Stimulated activated CD4-positive, alpha-beta T cell treated with anti-CD3 and anti-CD28 coated beads, Interleukin-1b, Interleukin-23, amount 100 ng/mL, for 1 hour (primary cell): ENCODE results near the gene RACGAP1.

ENCODE experiments used
- DNase-seq, 2 donors: peaks; one replicate each; pipeline ENCODE4 v3.0.0-alpha.2; 2020; ENCODE audit warnings: low read depth in 2 of 2

Gene RACGAP1

GRCh38 chr12:49968471-49968870 lies 56.8 kb downstream of the RACGAP1 start:
- DNase-seq, result no peak

GRCh38 chr12:49967777-49968250 lies 57.5 kb downstream of the RACGAP1 start:
- no peak for DNase-seq

GRCh38 chr12:49967042-49967776 lies 58.1 kb downstream of the RACGAP1 start:
- DNase-seq, result peak; percentile 81 to 96

- no peak for DNase-seq
Observed at GRCh38 chr12:49966511-49967041, 58.7 kb downstream of the RACGAP1 start.

GRCh38 chr12:49965836-49966235 lies 59.5 kb downstream of the RACGAP1 start:
- DNase-seq, result no peak

- DNase-seq, result no peak
Observed at GRCh38 chr12:49964849-49965624, 60.3 kb downstream of the RACGAP1 start.

GRCh38 chr12:49963976-49964815 lies 61.1 kb downstream of the RACGAP1 start:
- no peak for DNase-seq

GRCh38 chr12:49962861-49963765 lies 62.2 kb downstream of the RACGAP1 start:
- DNase-seq, result no peak

GRCh38 chr12:49961993-49962764 lies 63.1 kb downstream of the RACGAP1 start:
- no peak for DNase-seq

GRCh38 chr12:49961111-49961922 lies 64.0 kb downstream of the RACGAP1 start, which contains the start of gene AQP5:
TSS of gene AQP5 (plus strand) at chr12:49961872. CDS start at chr12:49962018, 146 bp downstream.
- no peak for DNase-seq

- DNase-seq, result no peak
Observed at GRCh38 chr12:49960474-49961110, 64.7 kb downstream of the RACGAP1 start.

GRCh38 chr12:49959685-49960473 lies 65.4 kb downstream of the RACGAP1 start:
- DNase-seq, result no peak

- DNase-seq, result no peak
Observed at GRCh38 chr12:49957570-49957967, 67.7 kb downstream of the RACGAP1 start.

GRCh38 chr12:49956663-49957569 lies 68.4 kb downstream of the RACGAP1 start:
- no peak for DNase-seq

- no peak for DNase-seq
Observed at GRCh38 chr12:49955899-49956662, 69.2 kb downstream of the RACGAP1 start.
